ENCODE data around the gene TSC1. TPM values are rescaled to one million over a fixed set of nuclear protein-coding genes. Genes with fewer than 3 reads are reported as not detected.

Gene TSC1
- total and polyA plus RNA-seq, 2 experiments from 2014 or later = 23.7 to 48.0 TPM

DNA sequence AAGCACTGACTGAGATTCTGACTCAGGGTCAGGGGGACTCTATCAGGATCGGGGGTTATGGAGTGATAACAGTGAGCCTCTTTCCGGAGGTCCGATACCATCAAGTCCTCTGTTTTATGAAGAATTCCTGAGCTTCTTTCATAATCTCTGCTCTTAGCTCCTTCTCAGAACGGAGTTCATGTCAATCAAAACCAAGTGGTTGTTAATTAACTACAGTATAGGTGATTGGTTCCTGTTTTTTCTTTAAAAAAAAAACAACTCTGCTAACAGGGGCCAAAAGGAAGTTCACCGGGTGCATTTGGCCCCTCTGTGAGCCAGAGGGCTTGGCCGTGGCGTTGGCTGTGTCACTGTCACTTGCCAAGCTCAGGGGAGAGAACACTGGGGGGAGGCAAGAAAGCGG lies 38.0 kb upstream of the TSC1 start:
- Histone ChIP-seq H3K79me2 (replicated peaks; ENCODE audit: insufficient read depth) (no peaks in the 10 kb centered on the region), H3K36me3 (ENCODE audit: insufficient read depth) (no peaks in the 10 kb centered on the region), H4K20me1 (replicated peaks; ENCODE audit: insufficient read depth) (0 out of 2 replicates have a peak, but pooled peaks cover 3% of the 10 kb centered on the region), H2AFZ (no peak overlapping the region), H3K27me3 (ENCODE audit: insufficient read depth) (peaks cover 18% of the 10 kb centered on the region), H3K4me2 (no peak overlapping the region), H3K27ac (ENCODE audit: low read depth) (no peak overlapping the region), H3K9me2 (ENCODE audit: insufficient read depth) (no peaks in the 10 kb centered on the region), H3K4me3 (no peak overlapping the region), H3F3A (replicated peaks; ENCODE audit: low read depth) (no peaks in the 10 kb centered on the region), H3K4me1 (ENCODE audit: insufficient read depth) (peaks cover 11% of the 10 kb centered on the region; the same call in 1 of the 2 replicates)
- ATAC-seq (no peak), DNase-seq (ENCODE audit: low spot score) (no peak)
- H3K36me3 Mint-ChIP-seq (ENCODE audit: low read depth) = no peaks in the 10 kb centered on the region
- no peaks in the 10 kb centered on the region for H3K9me3 Mint-ChIP-seq
- no peak overlapping the region for H3K4me3 Mint-ChIP-seq
- H3K27ac Mint-ChIP-seq = no peak overlapping the region
- peaks cover 13% of the 10 kb centered on the region for H3K4me1 Mint-ChIP-seq
- TF ChIP-seq, protein P1, sequence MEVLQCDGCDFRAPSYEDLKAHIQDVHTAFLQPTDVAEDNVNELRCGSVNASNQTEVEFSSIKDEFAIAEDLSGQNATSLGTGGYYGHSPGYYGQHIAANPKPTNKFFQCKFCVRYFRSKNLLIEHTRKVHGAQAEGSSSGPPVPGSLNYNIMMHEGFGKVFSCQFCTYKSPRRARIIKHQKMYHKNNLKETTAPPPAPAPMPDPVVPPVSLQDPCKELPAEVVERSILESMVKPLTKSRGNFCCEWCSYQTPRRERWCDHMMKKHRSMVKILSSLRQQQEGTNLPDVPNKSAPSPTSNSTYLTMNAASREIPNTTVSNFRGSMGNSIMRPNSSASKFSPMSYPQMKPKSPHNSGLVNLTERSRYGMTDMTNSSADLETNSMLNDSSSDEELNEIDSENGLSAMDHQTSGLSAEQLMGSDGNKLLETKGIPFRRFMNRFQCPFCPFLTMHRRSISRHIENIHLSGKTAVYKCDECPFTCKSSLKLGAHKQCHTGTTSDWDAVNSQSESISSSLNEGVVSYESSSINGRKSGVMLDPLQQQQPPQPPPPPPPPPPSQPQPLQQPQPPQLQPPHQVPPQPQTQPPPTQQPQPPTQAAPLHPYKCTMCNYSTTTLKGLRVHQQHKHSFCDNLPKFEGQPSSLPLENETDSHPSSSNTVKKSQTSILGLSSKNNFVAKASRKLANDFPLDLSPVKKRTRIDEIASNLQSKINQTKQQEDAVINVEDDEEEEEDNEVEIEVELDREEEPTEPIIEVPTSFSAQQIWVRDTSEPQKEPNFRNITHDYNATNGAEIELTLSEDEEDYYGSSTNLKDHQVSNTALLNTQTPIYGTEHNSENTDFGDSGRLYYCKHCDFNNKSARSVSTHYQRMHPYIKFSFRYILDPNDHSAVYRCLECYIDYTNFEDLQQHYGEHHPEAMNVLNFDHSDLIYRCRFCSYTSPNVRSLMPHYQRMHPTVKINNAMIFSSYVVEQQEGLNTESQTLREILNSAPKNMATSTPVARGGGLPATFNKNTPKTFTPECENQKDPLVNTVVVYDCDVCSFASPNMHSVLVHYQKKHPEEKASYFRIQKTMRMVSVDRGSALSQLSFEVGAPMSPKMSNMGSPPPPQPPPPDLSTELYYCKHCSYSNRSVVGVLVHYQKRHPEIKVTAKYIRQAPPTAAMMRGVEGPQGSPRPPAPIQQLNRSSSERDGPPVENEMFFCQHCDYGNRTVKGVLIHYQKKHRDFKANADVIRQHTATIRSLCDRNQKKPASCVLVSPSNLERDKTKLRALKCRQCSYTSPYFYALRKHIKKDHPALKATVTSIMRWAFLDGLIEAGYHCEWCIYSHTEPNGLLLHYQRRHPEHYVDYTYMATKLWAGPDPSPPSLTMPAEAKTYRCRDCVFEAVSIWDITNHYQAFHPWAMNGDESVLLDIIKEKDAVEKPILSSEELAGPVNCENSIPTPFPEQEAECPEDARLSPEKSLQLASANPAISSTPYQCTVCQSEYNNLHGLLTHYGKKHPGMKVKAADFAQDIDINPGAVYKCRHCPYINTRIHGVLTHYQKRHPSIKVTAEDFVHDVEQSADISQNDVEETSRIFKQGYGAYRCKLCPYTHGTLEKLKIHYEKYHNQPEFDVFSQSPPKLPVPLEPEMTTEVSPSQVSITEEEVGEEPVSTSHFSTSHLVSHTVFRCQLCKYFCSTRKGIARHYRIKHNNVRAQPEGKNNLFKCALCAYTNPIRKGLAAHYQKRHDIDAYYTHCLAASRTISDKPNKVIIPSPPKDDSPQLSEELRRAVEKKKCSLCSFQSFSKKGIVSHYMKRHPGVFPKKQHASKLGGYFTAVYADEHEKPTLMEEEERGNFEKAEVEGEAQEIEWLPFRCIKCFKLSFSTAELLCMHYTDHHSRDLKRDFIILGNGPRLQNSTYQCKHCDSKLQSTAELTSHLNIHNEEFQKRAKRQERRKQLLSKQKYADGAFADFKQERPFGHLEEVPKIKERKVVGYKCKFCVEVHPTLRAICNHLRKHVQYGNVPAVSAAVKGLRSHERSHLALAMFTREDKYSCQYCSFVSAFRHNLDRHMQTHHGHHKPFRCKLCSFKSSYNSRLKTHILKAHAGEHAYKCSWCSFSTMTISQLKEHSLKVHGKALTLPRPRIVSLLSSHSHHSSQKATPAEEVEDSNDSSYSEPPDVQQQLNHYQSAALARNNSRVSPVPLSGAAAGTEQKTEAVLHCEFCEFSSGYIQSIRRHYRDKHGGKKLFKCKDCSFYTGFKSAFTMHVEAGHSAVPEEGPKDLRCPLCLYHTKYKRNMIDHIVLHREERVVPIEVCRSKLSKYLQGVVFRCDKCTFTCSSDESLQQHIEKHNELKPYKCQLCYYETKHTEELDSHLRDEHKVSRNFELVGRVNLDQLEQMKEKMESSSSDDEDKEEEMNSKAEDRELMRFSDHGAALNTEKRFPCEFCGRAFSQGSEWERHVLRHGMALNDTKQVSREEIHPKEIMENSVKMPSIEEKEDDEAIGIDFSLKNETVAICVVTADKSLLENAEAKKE (CRISPR knock-in tag; IDR thresholded peaks at IDR 0.05) = no peak
- TF ChIP-seq, protein P2, sequence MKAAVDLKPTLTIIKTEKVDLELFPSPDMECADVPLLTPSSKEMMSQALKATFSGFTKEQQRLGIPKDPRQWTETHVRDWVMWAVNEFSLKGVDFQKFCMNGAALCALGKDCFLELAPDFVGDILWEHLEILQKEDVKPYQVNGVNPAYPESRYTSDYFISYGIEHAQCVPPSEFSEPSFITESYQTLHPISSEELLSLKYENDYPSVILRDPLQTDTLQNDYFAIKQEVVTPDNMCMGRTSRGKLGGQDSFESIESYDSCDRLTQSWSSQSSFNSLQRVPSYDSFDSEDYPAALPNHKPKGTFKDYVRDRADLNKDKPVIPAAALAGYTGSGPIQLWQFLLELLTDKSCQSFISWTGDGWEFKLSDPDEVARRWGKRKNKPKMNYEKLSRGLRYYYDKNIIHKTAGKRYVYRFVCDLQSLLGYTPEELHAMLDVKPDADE (IDR thresholded peaks at IDR 0.05) = no peak
- TF ChIP-seq, protein P3, sequence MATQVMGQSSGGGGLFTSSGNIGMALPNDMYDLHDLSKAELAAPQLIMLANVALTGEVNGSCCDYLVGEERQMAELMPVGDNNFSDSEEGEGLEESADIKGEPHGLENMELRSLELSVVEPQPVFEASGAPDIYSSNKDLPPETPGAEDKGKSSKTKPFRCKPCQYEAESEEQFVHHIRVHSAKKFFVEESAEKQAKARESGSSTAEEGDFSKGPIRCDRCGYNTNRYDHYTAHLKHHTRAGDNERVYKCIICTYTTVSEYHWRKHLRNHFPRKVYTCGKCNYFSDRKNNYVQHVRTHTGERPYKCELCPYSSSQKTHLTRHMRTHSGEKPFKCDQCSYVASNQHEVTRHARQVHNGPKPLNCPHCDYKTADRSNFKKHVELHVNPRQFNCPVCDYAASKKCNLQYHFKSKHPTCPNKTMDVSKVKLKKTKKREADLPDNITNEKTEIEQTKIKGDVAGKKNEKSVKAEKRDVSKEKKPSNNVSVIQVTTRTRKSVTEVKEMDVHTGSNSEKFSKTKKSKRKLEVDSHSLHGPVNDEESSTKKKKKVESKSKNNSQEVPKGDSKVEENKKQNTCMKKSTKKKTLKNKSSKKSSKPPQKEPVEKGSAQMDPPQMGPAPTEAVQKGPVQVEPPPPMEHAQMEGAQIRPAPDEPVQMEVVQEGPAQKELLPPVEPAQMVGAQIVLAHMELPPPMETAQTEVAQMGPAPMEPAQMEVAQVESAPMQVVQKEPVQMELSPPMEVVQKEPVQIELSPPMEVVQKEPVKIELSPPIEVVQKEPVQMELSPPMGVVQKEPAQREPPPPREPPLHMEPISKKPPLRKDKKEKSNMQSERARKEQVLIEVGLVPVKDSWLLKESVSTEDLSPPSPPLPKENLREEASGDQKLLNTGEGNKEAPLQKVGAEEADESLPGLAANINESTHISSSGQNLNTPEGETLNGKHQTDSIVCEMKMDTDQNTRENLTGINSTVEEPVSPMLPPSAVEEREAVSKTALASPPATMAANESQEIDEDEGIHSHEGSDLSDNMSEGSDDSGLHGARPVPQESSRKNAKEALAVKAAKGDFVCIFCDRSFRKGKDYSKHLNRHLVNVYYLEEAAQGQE (IDR thresholded peaks at IDR 0.05; ENCODE audit: unreplicated experiment) = no peak
- TF ChIP-seq ZNF114 (CRISPR knock-in tag; IDR thresholded peaks at IDR 0.05) (no peak), JUNB (IDR thresholded peaks at IDR 0.05; ENCODE audit: unreplicated experiment) (no peak), EZH2 (IDR thresholded peaks at IDR 0.05; ENCODE audit: low read depth, unreplicated experiment) (no peak), EZH2phosphoT487 (IDR thresholded peaks at IDR 0.05; ENCODE audit: unreplicated experiment) (no peak), ZNF331 (CRISPR knock-in tag; IDR thresholded peaks at IDR 0.05; ENCODE audit: low read depth) (no peak), NANOG (IDR thresholded peaks at IDR 0.05; ENCODE audit: borderline replicate concordance) (no peak), POLR2AphosphoS5 (IDR thresholded peaks at IDR 0.05; ENCODE audit: low read depth) (no peak), STAT1 (IDR thresholded peaks at IDR 0.05; ENCODE audit: unreplicated experiment) (no peak), CREB1 (CRISPR knock-in tag; IDR thresholded peaks at IDR 0.05; ENCODE audit: low read depth) (no peak)
- TF ChIP-seq, protein P4, sequence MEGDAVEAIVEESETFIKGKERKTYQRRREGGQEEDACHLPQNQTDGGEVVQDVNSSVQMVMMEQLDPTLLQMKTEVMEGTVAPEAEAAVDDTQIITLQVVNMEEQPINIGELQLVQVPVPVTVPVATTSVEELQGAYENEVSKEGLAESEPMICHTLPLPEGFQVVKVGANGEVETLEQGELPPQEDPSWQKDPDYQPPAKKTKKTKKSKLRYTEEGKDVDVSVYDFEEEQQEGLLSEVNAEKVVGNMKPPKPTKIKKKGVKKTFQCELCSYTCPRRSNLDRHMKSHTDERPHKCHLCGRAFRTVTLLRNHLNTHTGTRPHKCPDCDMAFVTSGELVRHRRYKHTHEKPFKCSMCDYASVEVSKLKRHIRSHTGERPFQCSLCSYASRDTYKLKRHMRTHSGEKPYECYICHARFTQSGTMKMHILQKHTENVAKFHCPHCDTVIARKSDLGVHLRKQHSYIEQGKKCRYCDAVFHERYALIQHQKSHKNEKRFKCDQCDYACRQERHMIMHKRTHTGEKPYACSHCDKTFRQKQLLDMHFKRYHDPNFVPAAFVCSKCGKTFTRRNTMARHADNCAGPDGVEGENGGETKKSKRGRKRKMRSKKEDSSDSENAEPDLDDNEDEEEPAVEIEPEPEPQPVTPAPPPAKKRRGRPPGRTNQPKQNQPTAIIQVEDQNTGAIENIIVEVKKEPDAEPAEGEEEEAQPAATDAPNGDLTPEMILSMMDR (conservative IDR thresholded peaks at IDR 0.05; ENCODE audit: low read depth in 2 of 2) = no peak
- H3K27me3 Mint-ChIP-seq (ENCODE audit: insufficient read depth, low read depth, poor library complexity) = peaks cover 20% of the 10 kb centered on the region

All from GM23338 (cell line).